CD4-positive, CD25-positive, alpha-beta regulatory T cell (primary cell): ENCODE data around the gene HOXA10. TPM values are rescaled to one million over a fixed set of nuclear protein-coding genes. Genes with fewer than 3 reads are reported as not detected.

ENCODE experiments used
- ATAC-seq, 2 donors: fragments of 150-1000 bp; cut with Tn5 transposase; one replicate each; pipeline ENCODE4 v1.10.0; 2021; ENCODE audit warnings: low read depth in 2 of 2, moderate number of reproducible peaks in 2 of 2, moderate library complexity in 1 of 2
- DNase-seq, 3 donors: peaks; one replicate each; pipeline versions ENCODE4 v3.0.0 to v3.0.0-alpha.2; 2012 to 2022; ENCODE audit warnings: mixed read lengths in 1 of 3
- H3K27ac ChIP-seq: one replicate; pipeline ENCODE4 v1.7.0; 2013; ENCODE audit warnings: mild to moderate bottlenecking, low read length; ENCODE audit not compliant: insufficient read depth, poor library complexity, severe bottlenecking
- H3K27me3 ChIP-seq: one replicate; pipeline ENCODE4 v1.7.0; 2013; ENCODE audit warnings: low read length; ENCODE audit not compliant: control insufficient read depth, insufficient read depth
- H3K36me3 ChIP-seq: one replicate; pipeline ENCODE4 v1.7.0; 2013; ENCODE audit warnings: mild to moderate bottlenecking, low read length, moderate library complexity; ENCODE audit not compliant: control insufficient read depth, insufficient read depth
- H3K4me1 ChIP-seq: 2 replicates; pipeline ENCODE4 v1.7.0; 2013; ENCODE audit warnings: mild to moderate bottlenecking, low read length; ENCODE audit not compliant: insufficient read depth, control insufficient read depth, poor library complexity, severe bottlenecking
- H3K4me3 ChIP-seq: one replicate; pipeline ENCODE4 v1.7.0; 2013; ENCODE audit warnings: low read depth, mild to moderate bottlenecking, low read length, moderate library complexity
- H3K9me3 ChIP-seq, 2 experiments: 1 replicate in 1 of 2; 2 replicates in 1 of 2; pipeline ENCODE4 v1.7.0; 2013; ENCODE audit warnings: low read length in 2 of 2, mild to moderate bottlenecking in 1 of 2, moderate library complexity in 1 of 2; ENCODE audit not compliant: control insufficient read depth in 2 of 2
- H3K27ac Mint-ChIP-seq, 3 donors: one replicate each; pipeline ENCODE4 v1.8.0; 2020 to 2022; ENCODE audit warnings: mild to moderate bottlenecking in 3 of 3, mixed read lengths in 3 of 3, moderate library complexity in 2 of 3
- H3K27me3 Mint-ChIP-seq: one replicate; pipeline ENCODE4 v1.8.0; 2022; ENCODE audit warnings: mild to moderate bottlenecking, mixed read lengths
- H3K36me3 Mint-ChIP-seq: one replicate; pipeline ENCODE4 v1.8.0; 2020; ENCODE audit warnings: mixed read lengths
- H3K4me1 Mint-ChIP-seq, 4 donors: one replicate each; pipeline ENCODE4 v1.8.0; 2020 to 2022; ENCODE audit warnings: mixed read lengths in 4 of 4, mild to moderate bottlenecking in 1 of 4
- H3K4me3 Mint-ChIP-seq, 4 donors: one replicate each; pipeline ENCODE4 v1.8.0; 2020 to 2022; ENCODE audit warnings: mild to moderate bottlenecking in 4 of 4, mixed read lengths in 4 of 4, moderate library complexity in 3 of 4
- H3K9me3 Mint-ChIP-seq, 7 donors: one replicate each; pipeline ENCODE4 v1.8.0; 2020 to 2022; ENCODE audit warnings: mixed read lengths in 7 of 7, mild to moderate bottlenecking in 3 of 7, moderate library complexity in 2 of 7
- polyA plus RNA-seq, 4 donors: library from polyadenylated mRNA; unstranded; fragments of 300-500 nt; fragmentation: Illumina TruSeq; gene quantifications; one replicate each; pipeline ENCODE4 v1.2.3, GENCODE V29; 2021
- total RNA-seq: library from RNA; stranded (reverse); gene quantifications from one replicate; pipeline ENCODE4 v1.2.3, GENCODE V29; 2022

Gene HOXA10
- total and polyA plus RNA-seq, 5 donors from 2014 or later = 0.35 TPM; not detected in 4

GRCh38 chr7:27213433-27214238, 39.5 kb upstream of the HOXA10 start:
- no peak overlapping the region for H3K27ac ChIP-seq
- peaks cover 46% of the 10 kb centered on the region for H3K27me3 ChIP-seq
- no peak overlapping the region for H3K27ac Mint-ChIP-seq
- H3K4me3 Mint-ChIP-seq = peak overlapping the region in 1 of 4 donors; percentile 39
- no peaks in the 10 kb centered on the region for H3K9me3 Mint-ChIP-seq
- ATAC-seq = no peak
- H3K9me3 ChIP-seq = no peaks in the 10 kb centered on the region
- DNase-seq = no peak
- no peak overlapping the region for H3K4me3 ChIP-seq
- H3K27me3 Mint-ChIP-seq = peaks cover 84% of the 10 kb centered on the region
- peaks cover 9% of the 10 kb centered on the region for H3K4me1 ChIP-seq
- no peaks in the 10 kb centered on the region for H3K36me3 Mint-ChIP-seq
- H3K36me3 ChIP-seq = no peaks in the 10 kb centered on the region
- H3K4me1 Mint-ChIP-seq = peaks cover 0 to 18% (median 6%) of the 10 kb centered on the region in 4 donors

- Mint-ChIP-seq H3K4me1 (peaks cover 0 to 18% (median 6%) of the 10 kb centered on the region in 4 donors), H3K4me3 (no peak overlapping the region), H3K36me3 (no peaks in the 10 kb centered on the region), H3K27me3 (peaks cover 93% of the 10 kb centered on the region), H3K9me3 (no peaks in the 10 kb centered on the region), H3K27ac (peak overlapping the region in 1 of 3 donors; percentile 49)
- H3K27ac ChIP-seq = no peak overlapping the region
- H3K4me3 ChIP-seq = no peak overlapping the region
- H3K36me3 ChIP-seq = no peaks in the 10 kb centered on the region
- peaks cover 9% of the 10 kb centered on the region for H3K4me1 ChIP-seq
- ATAC-seq (no peak), DNase-seq (no peak)
- peaks cover 50% of the 10 kb centered on the region for H3K27me3 ChIP-seq
- H3K9me3 ChIP-seq = no peaks in the 10 kb centered on the region
Observed at GRCh38 chr7:27212497-27213432, 38.6 kb upstream of the HOXA10 start.

DNA sequence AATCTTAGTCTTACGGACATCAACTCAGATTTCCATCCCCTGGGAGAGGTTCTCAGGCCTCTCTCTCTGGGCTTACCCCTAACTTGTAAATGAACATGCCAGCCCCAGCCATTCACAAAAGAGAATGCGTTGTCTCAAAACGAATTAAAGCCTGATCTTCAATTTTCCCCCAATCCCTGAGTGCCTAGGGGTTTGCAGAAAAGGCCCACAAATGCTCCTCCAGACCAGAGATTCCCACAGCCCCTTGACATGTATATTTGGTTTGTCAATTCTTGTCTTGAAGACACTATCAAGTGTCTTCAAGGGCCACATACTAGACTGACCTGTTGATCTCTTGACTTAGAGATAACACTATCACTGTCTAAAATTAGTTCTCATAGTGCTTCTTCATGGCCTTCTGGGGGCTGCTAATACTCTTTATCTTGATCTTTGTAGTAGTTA, 37.7 kb upstream of the HOXA10 start:
- Mint-ChIP-seq H3K4me3 (no peak overlapping the region), H3K36me3 (no peaks in the 10 kb centered on the region), H3K4me1 (peaks cover 0 to 18% (median 6%) of the 10 kb centered on the region in 4 donors), H3K9me3 (no peaks in the 10 kb centered on the region), H3K27me3 (peaks cover 93% of the 10 kb centered on the region), H3K27ac (no peak overlapping the region)
- Histone ChIP-seq H3K4me1 (peaks cover 9% of the 10 kb centered on the region), H3K27me3 (peaks cover 54% of the 10 kb centered on the region), H3K36me3 (no peaks in the 10 kb centered on the region), H3K27ac (no peak overlapping the region), H3K4me3 (no peak overlapping the region), H3K9me3 (no peaks in the 10 kb centered on the region)
- ATAC-seq = no peak
- no peak for DNase-seq

DNA sequence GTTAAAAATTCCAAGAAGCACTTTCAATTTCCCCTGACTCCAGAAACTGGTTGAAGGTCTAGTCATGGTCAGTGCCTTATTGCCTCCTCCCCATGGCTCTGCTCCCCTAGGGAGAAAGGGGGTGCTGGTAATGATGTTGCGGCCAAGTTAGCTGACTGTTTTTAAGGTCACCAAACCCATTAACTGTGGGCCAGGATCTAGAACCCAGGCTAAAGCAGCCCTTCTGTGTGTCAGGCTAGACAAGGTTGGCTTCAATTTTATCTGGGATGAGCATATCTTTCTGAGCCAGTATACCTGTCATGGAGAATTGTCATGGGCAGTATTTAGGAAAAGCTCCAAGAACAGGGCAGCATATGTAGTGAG, 36.9 kb upstream of the HOXA10 start:
- Mint-ChIP-seq H3K27me3 (peaks cover 93% of the 10 kb centered on the region), H3K27ac (no peak overlapping the region), H3K4me3 (no peak overlapping the region), H3K9me3 (no peaks in the 10 kb centered on the region), H3K4me1 (peaks cover 3 to 19% (median 8%) of the 10 kb centered on the region in 4 donors), H3K36me3 (no peaks in the 10 kb centered on the region)
- Histone ChIP-seq H3K9me3 (no peaks in the 10 kb centered on the region), H3K27ac (no peak overlapping the region), H3K36me3 (no peaks in the 10 kb centered on the region), H3K4me3 (no peak overlapping the region), H3K27me3 (peaks cover 57% of the 10 kb centered on the region), H3K4me1 (peaks cover 9% of the 10 kb centered on the region)
- ATAC-seq = no peak
- no peak for DNase-seq

GRCh38 chr7:27210441-27211083, 36.4 kb upstream of the HOXA10 start:
- Histone ChIP-seq H3K36me3 (no peaks in the 10 kb centered on the region), H3K9me3 (no peaks in the 10 kb centered on the region), H3K4me1 (peaks cover 9% of the 10 kb centered on the region), H3K27me3 (peaks cover 61% of the 10 kb centered on the region), H3K4me3 (no peak overlapping the region), H3K27ac (no peak overlapping the region)
- DNase-seq (peak in 1 of 3 donors; percentile 44), ATAC-seq (peak in 1 of 2 donors; percentile 37)
- Mint-ChIP-seq H3K9me3 (no peaks in the 10 kb centered on the region), H3K36me3 (peaks cover 3% of the 10 kb centered on the region), H3K27me3 (peaks cover 96% of the 10 kb centered on the region), H3K4me3 (peak overlapping the region in 3 of 4 donors; percentile 27 to 62 (median 59)), H3K27ac (no peak overlapping the region), H3K4me1 (peaks cover 5 to 24% (median 10%) of the 10 kb centered on the region in 4 donors)

DNA sequence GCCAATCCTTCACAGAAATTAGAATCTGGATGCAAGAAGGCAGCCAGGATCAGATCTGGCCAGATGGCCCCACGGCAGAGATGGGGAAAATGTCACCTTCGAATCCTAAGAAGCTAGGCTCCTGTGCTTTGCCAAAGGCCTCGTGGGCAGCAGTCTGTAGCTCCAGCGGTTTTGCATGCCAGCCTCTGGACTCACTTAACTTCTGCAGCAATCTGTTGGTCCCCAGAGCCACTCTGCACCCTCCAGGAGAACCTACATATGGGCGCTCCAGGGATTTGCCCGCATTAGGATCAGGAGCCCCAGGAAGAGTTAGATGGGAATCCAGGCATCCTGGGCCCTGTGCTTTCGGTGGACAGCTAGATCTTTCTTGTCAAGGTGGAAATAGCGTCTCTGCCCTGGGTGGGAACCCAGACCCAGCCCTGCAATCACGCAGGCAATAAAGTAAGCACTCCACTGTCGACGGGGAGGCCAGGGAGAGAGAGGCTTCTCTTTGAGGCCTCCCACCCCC, 35.9 kb upstream of the HOXA10 start:
- H3K9me3 ChIP-seq = no peaks in the 10 kb centered on the region
- H3K27ac ChIP-seq = no peak overlapping the region
- peaks cover 3% of the 10 kb centered on the region for H3K36me3 Mint-ChIP-seq
- peaks cover 97% of the 10 kb centered on the region for H3K27me3 Mint-ChIP-seq
- H3K4me1 ChIP-seq = peaks cover 14% of the 10 kb centered on the region
- H3K4me3 Mint-ChIP-seq = peak overlapping the region in 1 of 4 donors; percentile 59
- H3K27ac Mint-ChIP-seq = no peak overlapping the region
- no peaks in the 10 kb centered on the region for H3K36me3 ChIP-seq
- ATAC-seq (no peak), DNase-seq (no peak)
- H3K9me3 Mint-ChIP-seq = no peaks in the 10 kb centered on the region
- H3K4me1 Mint-ChIP-seq = peaks cover 5 to 27% (median 13%) of the 10 kb centered on the region in 4 donors
- H3K27me3 ChIP-seq = peaks cover 60% of the 10 kb centered on the region
- no peak overlapping the region for H3K4me3 ChIP-seq

DNA sequence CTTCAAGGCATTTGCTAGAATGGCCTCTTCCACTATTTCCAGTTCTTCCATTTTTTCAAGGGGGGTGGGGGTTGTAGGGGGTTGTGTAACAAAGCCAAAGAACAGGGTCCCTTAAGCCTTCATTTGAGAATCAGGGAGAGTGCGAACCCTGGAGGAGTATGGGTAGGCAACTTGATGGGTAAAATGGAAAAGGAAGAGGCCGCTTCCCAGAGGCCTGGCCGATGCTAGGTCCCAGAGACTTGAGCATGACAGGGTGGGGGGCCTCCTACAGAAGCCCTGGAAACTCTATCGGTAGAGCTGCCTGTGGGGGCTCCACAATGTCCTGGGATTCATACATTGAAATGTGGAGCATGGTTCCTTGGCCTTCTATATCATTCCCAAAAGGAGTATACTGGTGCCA, 34.9 kb upstream of the HOXA10 start:
- no peak overlapping the region for H3K4me3 Mint-ChIP-seq

More for the DNA sequence above, 34.9 kb upstream of the HOXA10 start:
- Histone ChIP-seq H3K27me3 (peaks cover 63% of the 10 kb centered on the region), H3K4me1 (peaks cover 20% of the 10 kb centered on the region), H3K4me3 (no peak overlapping the region), H3K27ac (no peak overlapping the region), H3K9me3 (no peaks in the 10 kb centered on the region), H3K36me3 (no peaks in the 10 kb centered on the region)
- Mint-ChIP-seq H3K4me1 (peaks cover 5 to 28% (median 15%) of the 10 kb centered on the region in 4 donors), H3K27ac (no peak overlapping the region), H3K27me3 (peaks cover 97% of the 10 kb centered on the region), H3K9me3 (peaks cover 0 to 7% (median 0%) of the 10 kb centered on the region in 7 donors), H3K36me3 (peaks cover 3% of the 10 kb centered on the region)
- no peak for ATAC-seq
- DNase-seq = no peak
